ENCODE data around the gene SRRM1.

GRCh38 chr1:24643363-24644099 lies 429 bp downstream of the SRRM1 start:
- TF ChIP-seq MAX (IDR thresholded peaks at IDR 0.05) (no peak; the same call in 1 of the 2 replicates), RFX5 (IDR thresholded peaks at IDR 0.05; ENCODE audit: borderline replicate concordance, low read depth, low read length) (no peak), TCF12 (IDR thresholded peaks at IDR 0.05; ENCODE audit: low read depth, low read length) (no peak)

All from H1 (cell line).